ENCODE data around the gene PPP5C. TPM values are rescaled to one million over a fixed set of nuclear protein-coding genes. Genes with fewer than 3 reads are reported as not detected.
"Not testable (repeated sequence)": the region's sequence is repeated elsewhere in the genome, so short reads cannot be mapped to it uniquely, and the experiment has no call there.

PPP5C gene, protein sequence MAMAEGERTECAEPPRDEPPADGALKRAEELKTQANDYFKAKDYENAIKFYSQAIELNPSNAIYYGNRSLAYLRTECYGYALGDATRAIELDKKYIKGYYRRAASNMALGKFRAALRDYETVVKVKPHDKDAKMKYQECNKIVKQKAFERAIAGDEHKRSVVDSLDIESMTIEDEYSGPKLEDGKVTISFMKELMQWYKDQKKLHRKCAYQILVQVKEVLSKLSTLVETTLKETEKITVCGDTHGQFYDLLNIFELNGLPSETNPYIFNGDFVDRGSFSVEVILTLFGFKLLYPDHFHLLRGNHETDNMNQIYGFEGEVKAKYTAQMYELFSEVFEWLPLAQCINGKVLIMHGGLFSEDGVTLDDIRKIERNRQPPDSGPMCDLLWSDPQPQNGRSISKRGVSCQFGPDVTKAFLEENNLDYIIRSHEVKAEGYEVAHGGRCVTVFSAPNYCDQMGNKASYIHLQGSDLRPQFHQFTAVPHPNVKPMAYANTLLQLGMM
- 51.4 and 51.5 TPM in 2 replicates for polyA plus RNA-seq (2014; cell fraction: cytosol; rRNA removed)
- 63.1 and 93.9 TPM in 2 replicates for polyA plus RNA-seq (2014; cell fraction: nucleus; rRNA removed)

- DNase-seq (ENCODE audit: low spot score) = peak; percentile 87
These were observed at the start of gene PPP5C for GRCh38 chr19:46346821-46347571. Gene PPP5C, plus strand, starts transcription at chr19:46347087. Its CDS starts 10 bp downstream, at chr19:46347097.

DNA sequence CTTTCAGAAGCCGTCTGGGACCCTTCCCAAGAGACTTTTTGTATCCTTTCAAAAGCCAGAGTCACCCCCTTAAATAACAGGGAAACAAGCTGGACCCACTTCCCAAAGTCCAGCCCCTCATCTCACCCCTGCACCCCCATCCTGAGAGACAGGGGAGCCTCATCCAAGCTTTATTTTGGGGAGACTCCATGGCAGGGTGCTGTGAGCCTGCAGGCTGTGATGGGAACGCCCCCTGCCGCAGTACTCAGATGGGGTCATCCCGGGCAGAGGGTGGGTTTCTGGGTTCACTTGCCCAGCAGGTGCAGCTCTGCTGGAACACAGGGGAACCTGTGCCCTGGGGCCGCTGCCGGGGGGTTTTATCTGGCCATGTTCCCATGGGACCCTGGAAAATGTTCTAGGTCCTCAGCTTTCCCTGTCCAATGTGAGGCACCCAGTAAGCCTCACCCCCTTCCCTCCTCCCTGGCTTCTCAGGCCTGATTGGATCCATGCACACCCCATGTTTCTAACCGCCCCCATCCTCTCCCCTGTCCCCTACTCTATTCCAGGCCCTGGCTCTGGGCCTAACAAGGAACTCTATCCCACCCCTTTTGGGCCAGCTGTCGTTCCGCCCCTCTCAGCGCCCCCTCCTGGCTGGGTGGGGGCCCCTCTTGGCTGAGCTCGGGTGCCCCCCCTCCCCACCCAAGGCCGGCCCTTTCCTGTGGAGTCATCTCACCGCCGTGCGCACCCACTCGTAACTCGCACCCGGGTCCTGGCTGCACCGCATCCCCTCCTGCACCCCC lies 49.0 kb upstream of the PPP5C start:
- no peak for DNase-seq (ENCODE audit: low spot score)

GRCh38 chr19:46298479-46299003 lies 48.3 kb upstream of the PPP5C start:
- no peak for DNase-seq (ENCODE audit: low spot score)

GRCh38 chr19:46299004-46299509 lies 47.8 kb upstream of the PPP5C start:
- DNase-seq (ENCODE audit: low spot score) = no peak

GRCh38 chr19:46299695-46300094 lies 47.2 kb upstream of the PPP5C start:
- DNase-seq (ENCODE audit: low spot score) = no peak

- no peak for DNase-seq (ENCODE audit: low spot score)
These were observed 43.6 kb upstream of the PPP5C start for GRCh38 chr19:46303322-46303690.

- no peak for DNase-seq (ENCODE audit: low spot score)
These were observed 43.0 kb upstream of the PPP5C start for GRCh38 chr19:46303691-46304397.

DNA sequence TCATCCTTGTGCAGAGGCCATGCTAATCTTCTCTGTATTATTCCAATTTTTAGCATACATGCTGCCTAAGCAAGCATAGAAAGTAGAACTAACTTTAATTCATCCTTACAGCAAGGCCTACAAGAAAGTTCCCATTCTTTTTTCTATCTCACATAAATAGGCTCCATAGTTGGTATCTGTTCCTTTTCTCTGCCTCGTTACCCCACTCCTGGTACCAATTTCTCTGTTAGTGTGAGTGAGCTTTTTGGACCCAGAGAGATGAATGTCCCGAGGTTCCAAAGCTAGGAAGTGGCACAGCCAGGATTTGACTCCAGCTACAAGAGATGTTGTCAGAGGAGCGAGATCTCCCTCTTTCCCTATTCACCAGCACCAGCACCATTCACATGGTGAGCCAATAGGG lies 40.4 kb upstream of the PPP5C start:
- no peak for DNase-seq (ENCODE audit: low spot score)

GRCh38 chr19:46308510-46308909 lies 38.4 kb upstream of the PPP5C start:
- no peak for DNase-seq (ENCODE audit: low spot score)

DNA sequence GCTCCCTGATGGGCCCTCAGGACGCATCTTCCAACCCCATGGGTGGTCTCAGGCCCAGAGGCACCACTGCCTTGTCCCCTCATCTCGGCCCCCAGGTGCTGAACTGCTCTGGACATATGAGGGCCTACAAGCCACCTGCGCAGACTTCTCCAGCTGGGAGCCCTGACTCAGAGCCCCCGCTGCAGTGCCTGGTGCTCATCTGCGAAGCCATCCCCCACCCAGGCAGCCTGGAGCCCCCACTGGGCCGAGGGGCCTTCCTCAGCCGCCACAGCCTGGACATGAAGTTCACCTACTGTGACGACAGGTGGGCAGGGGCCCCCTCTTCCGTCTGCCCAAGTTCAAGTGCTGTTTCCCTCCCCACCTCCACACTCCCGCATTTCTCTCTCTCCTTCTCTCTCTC lies 37.8 kb upstream of the PPP5C start:
- no peak for DNase-seq (ENCODE audit: low spot score)

DNA sequence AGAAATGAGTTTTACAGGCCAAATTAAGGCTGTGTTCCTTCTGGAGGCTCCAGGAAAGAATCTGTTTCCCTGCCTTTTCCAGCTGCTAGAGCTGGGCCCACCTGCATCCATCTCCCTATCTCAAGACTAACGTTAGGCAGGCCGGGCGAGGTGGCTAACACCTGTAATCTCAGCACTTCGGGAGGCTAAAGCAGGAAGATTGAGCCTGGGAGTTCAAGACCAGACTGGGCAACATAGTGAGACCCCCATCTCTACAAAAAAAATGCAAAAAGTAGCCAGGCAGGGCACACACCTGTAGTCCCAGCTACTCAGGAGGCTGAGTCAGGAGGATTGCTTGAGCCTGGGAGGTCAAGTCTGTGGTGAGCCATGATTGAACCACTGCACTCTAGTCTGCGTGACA lies 35.4 kb upstream of the PPP5C start:
- no peak for DNase-seq (ENCODE audit: low spot score)

- not testable (repeated sequence) for DNase-seq (ENCODE audit: low spot score)
These were observed 33.1 kb upstream of the PPP5C start for GRCh38 chr19:46313540-46314469.

- no peak for DNase-seq (ENCODE audit: low spot score)
These were observed 29.5 kb upstream of the PPP5C start for GRCh38 chr19:46317339-46317738.

DNA sequence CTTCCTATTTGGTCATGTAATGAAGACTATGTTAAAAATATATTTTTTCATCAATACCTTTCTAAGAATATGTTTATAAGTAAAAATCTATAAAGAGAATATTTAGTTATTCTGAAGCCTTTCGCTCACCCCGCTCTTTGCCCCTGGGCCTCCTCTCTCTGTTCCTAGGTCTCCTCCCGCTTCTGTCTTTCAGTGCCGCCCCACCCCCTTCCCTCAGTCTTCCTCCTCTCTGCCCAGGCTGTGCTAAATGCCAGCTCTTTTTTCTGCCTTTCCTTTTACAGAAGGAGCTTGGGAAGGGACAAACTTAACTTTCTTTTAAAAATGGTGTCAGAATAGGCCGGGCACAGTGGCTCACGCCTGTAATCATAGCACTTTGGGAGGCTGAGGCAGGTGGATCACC lies 27.3 kb upstream of the PPP5C start:
- DNase-seq (ENCODE audit: low spot score) = no peak

GRCh38 chr19:46320559-46320958 lies 26.3 kb upstream of the PPP5C start:
- DNase-seq (ENCODE audit: low spot score) = no peak

DNA sequence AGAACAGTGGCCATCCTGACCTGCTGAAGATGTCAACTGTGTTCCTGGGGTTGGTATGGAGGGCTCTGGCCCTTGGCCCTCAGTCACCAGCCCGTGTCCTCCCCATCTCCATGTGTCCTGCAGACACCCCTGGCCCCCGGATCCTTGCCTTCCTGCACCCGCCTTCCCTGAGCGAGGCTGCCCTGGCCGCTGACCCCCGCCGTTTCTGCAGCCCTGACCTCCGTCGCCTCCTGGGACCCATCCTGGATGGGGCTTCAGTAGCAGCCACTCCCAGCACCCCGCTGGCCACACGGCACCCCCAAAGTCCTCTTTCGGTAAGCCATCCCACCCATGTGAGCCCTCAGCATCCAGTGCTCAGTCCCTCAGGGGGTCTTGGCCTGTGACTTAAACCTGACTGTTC lies 25.2 kb upstream of the PPP5C start:
- no peak for DNase-seq (ENCODE audit: low spot score)

DNA sequence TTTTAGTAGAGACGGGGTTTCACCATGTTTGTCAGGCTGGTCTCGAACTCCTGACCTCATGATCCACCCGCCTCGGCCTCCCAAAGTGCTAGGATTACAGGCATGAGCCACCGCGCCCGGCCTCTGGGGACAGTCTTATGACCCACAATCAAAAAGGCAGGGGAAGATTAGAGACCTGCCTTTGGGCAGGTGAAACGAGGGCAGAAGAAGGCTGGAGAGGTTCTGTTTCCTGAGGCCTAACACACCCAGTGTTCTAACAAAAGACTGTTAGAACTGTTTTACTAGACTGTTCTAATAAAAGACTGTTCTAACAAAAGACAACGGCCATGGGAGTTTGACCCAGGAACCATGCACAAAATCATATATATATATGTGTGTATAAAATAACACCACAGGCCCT lies 23.7 kb upstream of the PPP5C start:
- DNase-seq (ENCODE audit: low spot score) = not testable (repeated sequence)

GRCh38 chr19:46324277-46324676 lies 22.6 kb upstream of the PPP5C start:
- no peak for DNase-seq (ENCODE audit: low spot score)

DNA sequence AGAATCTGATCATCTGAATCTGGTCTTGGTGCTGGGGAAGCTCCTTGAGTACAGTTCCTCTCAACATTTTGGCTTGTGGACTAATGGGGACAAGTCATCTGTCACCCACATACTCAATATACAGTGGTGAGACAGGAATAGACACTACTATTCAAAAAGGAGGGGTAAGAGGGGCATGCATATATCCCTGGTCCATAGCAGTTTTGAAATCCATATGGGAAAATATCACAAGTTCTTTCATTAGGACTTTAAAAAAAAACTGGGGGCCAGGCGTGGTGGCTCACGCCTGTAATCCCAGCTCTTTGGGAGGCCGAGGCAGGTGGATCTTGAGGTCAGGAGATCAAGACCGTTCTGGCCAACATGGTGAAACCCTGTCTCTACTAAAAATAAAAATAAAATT lies 20.3 kb upstream of the PPP5C start:
- DNase-seq (ENCODE audit: low spot score) = no peak

GRCh38 chr19:46328079-46328478 lies 18.8 kb upstream of the PPP5C start:
- no peak for DNase-seq (ENCODE audit: low spot score)

Data from SK-N-DZ (cell line).